Activated CD4-positive, alpha-beta memory T cell treated with anti-CD3 and anti-CD28 coated beads, Interleukin-2, amount 10 ng/mL, durations not matched to agents 7 days and 5 days (primary cell): ENCODE measurements around the gene SH3PXD2B. TPM values are rescaled to one million over a fixed set of nuclear protein-coding genes. Genes with fewer than 3 reads are reported as not detected.
A peak's percentile ranks its signal among the peaks of the same experiment; 100 is the strongest.
"Not testable (repeated sequence)": the region's sequence is repeated elsewhere in the genome, so short reads cannot be mapped to it uniquely, and the experiment has no call there.

ENCODE experiments used
- CTCF ChIA-PET: fragments of 350-600 bp; sonication (Branson Sonifier 250); formaldehyde crosslinking; loops from one replicate; lab custom pipeline; 2021; ENCODE audit warnings: antibody characterized with exemption, inconsistent platforms; lab: Charles Lee
- POLR2A ChIA-PET: fragments of 350-600 bp; sonication (Branson Sonifier 250); formaldehyde crosslinking; loops from one replicate; lab custom pipeline; 2021; ENCODE audit warnings: antibody characterized with exemption; lab: Charles Lee
- DNase-seq: peaks from one replicate; pipeline ENCODE4 v3.0.0-alpha.2; 2020
- H3K27ac Mint-ChIP-seq: one replicate; pipeline ENCODE4 v1.8.0; 2021; ENCODE audit warnings: mild to moderate bottlenecking, mixed read lengths
- H3K27me3 Mint-ChIP-seq: one replicate; pipeline ENCODE4 v1.8.0; 2021; ENCODE audit warnings: mixed read lengths
- H3K36me3 Mint-ChIP-seq: one replicate; pipeline ENCODE4 v1.8.0; 2021; ENCODE audit warnings: low read depth, mixed read lengths
- H3K4me1 Mint-ChIP-seq: one replicate; pipeline ENCODE4 v1.8.0; 2021; ENCODE audit warnings: mixed read lengths
- H3K4me3 Mint-ChIP-seq: one replicate; pipeline ENCODE4 v1.8.0; 2021; ENCODE audit warnings: mild to moderate bottlenecking, mixed read lengths
- H3K9me3 Mint-ChIP-seq: one replicate; pipeline ENCODE4 v1.8.0; 2021; ENCODE audit warnings: mixed read lengths
- total RNA-seq, 2 experiments: library from RNA; stranded (reverse); gene quantifications; one replicate each; pipeline ENCODE4 v1.2.3, GENCODE V29; 2021

The SH3PXD2B gene
- total RNA-seq, 2 experiments from 2014 or later, result 0.25 TPM

DNA sequence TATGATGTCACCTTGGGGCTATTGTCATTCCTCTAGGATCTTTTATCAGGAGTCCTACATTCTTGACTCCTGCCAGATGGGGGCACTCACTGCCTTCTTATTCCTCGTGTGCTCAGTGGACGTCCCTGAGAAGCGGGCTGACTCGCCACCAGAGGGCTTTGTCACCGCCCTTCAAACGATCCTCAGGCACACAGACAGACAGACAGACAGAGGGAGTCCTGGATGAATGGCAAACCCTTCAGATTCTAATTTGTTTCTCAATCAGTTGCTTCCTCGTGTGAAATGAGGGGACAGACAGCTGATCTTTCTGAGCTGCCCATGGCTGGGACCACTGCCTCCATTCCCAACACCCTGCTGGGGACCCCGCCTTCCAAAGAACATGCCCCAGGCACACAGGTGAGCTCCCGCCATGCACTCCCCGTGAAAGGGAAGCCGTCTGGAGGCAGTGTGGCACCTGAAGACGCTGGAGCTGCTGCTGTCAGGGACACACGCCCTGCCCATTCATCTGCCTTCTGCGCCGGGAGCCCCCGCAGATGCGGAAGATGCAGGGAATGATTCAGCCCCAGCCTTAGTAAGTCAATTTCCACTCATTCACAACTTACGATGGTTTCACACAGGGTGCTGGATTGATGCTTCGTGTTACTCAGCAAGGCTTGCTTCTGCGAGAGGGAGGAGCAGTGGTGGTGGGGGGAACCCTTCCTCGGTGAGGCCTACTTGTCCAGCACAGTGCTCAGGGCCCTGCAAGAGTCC, 24.9 kb upstream of the SH3PXD2B start:
- Mint-ChIP-seq H3K9me3 (peaks cover under 1% of the 10 kb centered on the region), H3K4me3 (no peak overlapping the region), H3K4me1 (no peaks in the 10 kb centered on the region), H3K27me3 (peaks cover 4% of the 10 kb centered on the region), H3K36me3 (no peaks in the 10 kb centered on the region), H3K27ac (no peak overlapping the region)
- CTCF ChIA-PET, result interaction anchor here (0.7 to 3.8 kb wide), 4 partner anchors 187 to 219 kb away, joined by 3 to 19 read pairs (median 5); no protein-coding TSS in a partner anchor
- POLR2A ChIA-PET, result interaction anchor here (0.7 kb wide), 1 partner anchor 219 kb away, joined by 3 read pairs; no protein-coding TSS in a partner anchor
- peak; percentile 61 for DNase-seq

DNA sequence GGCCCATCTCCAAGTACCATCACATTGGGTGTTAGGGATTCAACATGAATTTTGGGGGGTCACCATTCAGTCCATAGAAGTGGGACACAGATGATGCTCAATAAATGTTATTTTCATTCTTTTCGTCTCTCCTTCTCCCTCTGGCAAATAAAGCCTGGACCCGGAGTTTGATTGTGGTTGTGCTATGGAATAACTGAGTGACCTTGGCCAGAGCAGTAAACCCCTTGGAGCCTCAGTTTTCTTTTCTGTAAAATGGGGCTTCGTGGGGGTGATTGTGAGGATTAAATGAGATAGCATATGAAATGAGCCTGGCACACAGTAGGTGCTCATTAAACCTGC, 24.3 kb upstream of the SH3PXD2B start:
- CTCF ChIA-PET, result interaction anchor here (0.9 to 3.8 kb wide), 4 partner anchors 187 to 219 kb away, joined by 3 to 19 read pairs (median 5); no protein-coding TSS in a partner anchor
- H3K27me3 Mint-ChIP-seq, H3K36me3 Mint-ChIP-seq, H3K27ac Mint-ChIP-seq, POLR2A ChIA-PET, H3K9me3 Mint-ChIP-seq, H3K4me3 Mint-ChIP-seq, DNase-seq, H3K4me1 Mint-ChIP-seq: not testable (repeated sequence)

DNA sequence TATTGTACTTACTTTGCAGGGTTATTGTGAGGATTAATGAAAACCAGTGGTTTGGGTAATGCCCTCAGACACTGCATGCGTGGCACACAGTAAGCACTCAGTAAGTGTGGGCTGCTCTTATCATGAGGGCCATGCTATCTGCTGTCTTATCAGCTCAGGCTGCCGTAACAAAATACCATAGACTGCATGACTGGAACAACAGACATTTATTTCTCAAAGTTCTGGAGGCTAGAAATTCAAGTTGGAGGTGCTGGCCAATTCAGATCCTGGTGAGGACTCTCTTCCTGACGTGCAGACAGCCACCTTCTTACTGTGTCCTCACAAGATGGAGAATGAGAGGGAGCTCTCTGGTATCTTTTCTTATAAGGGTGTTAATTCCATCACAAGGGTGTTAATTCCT, 23.9 kb upstream of the SH3PXD2B start:
- peaks cover 10% of the 10 kb centered on the region for H3K27me3 Mint-ChIP-seq

DNA sequence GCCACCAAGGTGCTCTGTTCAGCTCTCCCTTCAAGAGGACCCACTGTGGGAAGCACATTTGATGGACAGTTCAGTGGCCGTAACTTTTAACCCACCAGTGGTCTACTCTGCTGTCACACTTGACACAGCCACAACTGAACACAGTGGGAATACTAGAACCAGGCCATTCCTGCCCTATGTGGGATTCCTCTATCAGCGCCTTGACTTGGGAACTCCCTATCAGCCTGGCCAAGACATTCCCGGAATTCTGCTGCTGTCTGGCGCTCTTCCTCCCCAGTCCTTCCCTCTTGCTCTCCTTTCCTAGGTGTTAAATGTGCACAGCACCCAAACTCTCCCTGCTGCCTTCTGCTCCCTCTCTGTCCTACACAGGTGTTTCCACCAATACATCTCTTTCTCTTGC, 23.1 kb upstream of the SH3PXD2B start:
- CTCF ChIA-PET, result no interaction called here

More for the DNA sequence above, 23.9 kb upstream of the SH3PXD2B start:
- ChIA-PET CTCF (interaction anchor here (0.9 to 2.1 kb wide), 2 partner anchors 218 to 219 kb away, joined by 3 to 7 read pairs; no protein-coding TSS in a partner anchor), POLR2A (no interaction called here)
- Mint-ChIP-seq H3K4me3 (no peak overlapping the region), H3K36me3 (no peaks in the 10 kb centered on the region), H3K4me1 (no peaks in the 10 kb centered on the region), H3K27ac (no peak overlapping the region), H3K9me3 (no peaks in the 10 kb centered on the region)
- DNase-seq, result no peak

DNA sequence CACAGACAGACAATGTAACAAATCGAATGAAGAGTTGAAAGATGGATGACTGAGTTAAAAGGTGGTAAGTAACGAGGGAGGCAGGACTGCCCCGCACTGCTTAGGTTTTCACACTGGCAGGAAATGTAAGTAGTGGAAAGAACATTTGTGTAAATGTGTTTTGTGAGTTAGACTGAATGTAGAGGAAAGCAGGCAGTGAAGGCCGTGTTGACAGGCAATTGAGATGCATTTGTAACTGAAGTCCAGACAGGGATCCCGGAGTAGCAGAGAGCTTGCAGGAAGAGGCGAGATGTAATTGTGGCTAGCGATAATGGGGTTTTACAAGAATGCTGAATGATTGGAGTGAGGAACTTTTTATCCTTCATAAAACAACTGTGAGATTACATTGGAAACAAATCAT, 20.0 kb upstream of the SH3PXD2B start:
- H3K4me1 Mint-ChIP-seq, result no peaks in the 10 kb centered on the region
- ChIA-PET CTCF (interaction anchor here (1.1 to 1.9 kb wide), 4 partner anchors 11 to 242 kb away, joined by 3 to 5 read pairs (median 4); no protein-coding TSS in a partner anchor), POLR2A (no interaction called here)
- H3K4me3 Mint-ChIP-seq, result no peak overlapping the region
- H3K9me3 Mint-ChIP-seq, result no peaks in the 10 kb centered on the region
- no peak for DNase-seq
- peaks cover 16% of the 10 kb centered on the region for H3K27me3 Mint-ChIP-seq
- no peak overlapping the region for H3K27ac Mint-ChIP-seq
- no peaks in the 10 kb centered on the region for H3K36me3 Mint-ChIP-seq

More for the DNA sequence above, 23.1 kb upstream of the SH3PXD2B start:
- Mint-ChIP-seq H3K9me3 (no peaks in the 10 kb centered on the region), H3K27ac (no peak overlapping the region), H3K27me3 (peaks cover 10% of the 10 kb centered on the region), H3K4me1 (no peaks in the 10 kb centered on the region), H3K4me3 (no peak overlapping the region), H3K36me3 (no peaks in the 10 kb centered on the region)
- POLR2A ChIA-PET, result no interaction called here
- no peak for DNase-seq

DNA sequence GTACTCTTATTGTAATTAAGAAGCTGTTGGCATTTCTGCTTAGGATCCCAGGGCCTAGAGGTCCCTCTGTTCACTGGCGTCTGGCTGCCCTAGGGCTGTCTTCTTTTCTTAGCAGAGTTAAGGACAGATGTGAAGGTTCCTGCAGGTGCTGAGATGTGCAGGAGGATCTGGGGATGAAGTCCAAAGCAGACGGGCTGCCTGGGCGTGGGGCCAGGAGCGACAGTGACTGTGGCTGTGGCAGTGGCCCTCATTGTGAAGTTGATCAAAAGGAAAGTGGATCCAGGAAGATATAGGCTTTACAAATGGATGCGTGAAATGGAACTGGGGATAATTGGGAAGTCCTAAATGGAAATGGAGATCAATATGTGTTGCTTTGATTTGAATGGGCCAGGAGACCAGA, 19.1 kb upstream of the SH3PXD2B start:
- Mint-ChIP-seq H3K36me3 (no peaks in the 10 kb centered on the region), H3K27ac (no peak overlapping the region), H3K4me3 (no peak overlapping the region), H3K4me1 (no peaks in the 10 kb centered on the region), H3K9me3 (no peaks in the 10 kb centered on the region), H3K27me3 (peaks cover 19% of the 10 kb centered on the region)
- no peak for DNase-seq
- ChIA-PET CTCF (no interaction called here), POLR2A (no interaction called here)

DNA sequence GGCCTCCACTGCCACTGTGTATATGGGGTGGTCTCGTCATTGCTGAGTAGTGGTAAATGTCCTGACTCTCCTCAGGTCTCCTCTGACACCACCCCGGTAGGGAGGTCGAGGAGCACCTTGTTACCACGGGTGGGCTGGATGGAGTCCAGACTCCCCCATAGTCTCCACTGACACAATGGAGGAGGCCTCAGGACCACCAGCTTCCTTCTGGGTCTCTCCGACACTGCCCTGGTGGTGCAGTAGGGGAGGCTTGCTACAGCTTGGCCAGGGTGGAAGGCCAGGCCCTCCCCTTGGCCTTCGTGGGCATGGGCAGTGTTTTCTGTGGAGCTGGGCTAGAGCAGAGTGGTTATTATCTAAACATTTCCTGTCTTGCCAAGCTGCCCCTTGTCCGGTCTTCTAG, 15.4 kb upstream of the SH3PXD2B start:
- no peaks in the 10 kb centered on the region for H3K4me1 Mint-ChIP-seq
- no peak overlapping the region for H3K27ac Mint-ChIP-seq
- no peak overlapping the region for H3K4me3 Mint-ChIP-seq
- no peak for DNase-seq
- ChIA-PET CTCF (no interaction called here), POLR2A (no interaction called here)
- peaks cover 23% of the 10 kb centered on the region for H3K27me3 Mint-ChIP-seq
- H3K36me3 Mint-ChIP-seq, result no peaks in the 10 kb centered on the region
- no peaks in the 10 kb centered on the region for H3K9me3 Mint-ChIP-seq

DNA sequence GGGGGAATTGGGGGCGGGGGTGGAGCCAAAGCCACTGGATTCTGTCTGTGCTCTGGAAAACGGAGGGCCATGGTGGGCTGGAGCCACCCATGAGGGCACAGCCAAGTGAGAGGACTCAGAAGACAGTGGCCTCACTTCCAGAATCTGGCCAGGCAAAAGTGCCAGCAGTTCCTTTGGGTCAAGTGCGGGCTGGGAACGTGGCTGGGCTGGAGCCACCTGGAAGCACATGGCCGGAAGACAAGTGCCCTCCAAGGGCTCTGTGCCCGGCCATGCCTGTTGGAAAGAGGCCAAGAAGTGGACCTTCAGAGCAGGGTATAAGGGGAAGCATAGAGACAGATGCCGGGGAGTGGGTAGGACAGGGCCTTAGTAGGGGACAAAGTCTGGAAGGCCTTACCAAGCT, 11.7 kb upstream of the SH3PXD2B start:
- ChIA-PET CTCF (interaction anchor here (0.5 kb wide), 1 partner anchor 14 kb away, joined by 3 read pairs; no protein-coding TSS in a partner anchor), POLR2A (no interaction called here)
- H3K9me3 Mint-ChIP-seq, result no peaks in the 10 kb centered on the region
- peaks cover 12% of the 10 kb centered on the region for H3K27me3 Mint-ChIP-seq
- H3K27ac Mint-ChIP-seq, result no peak overlapping the region
- no peak for DNase-seq
- peaks cover 5% of the 10 kb centered on the region for H3K4me1 Mint-ChIP-seq
- H3K36me3 Mint-ChIP-seq, result no peaks in the 10 kb centered on the region
- no peak overlapping the region for H3K4me3 Mint-ChIP-seq

DNA sequence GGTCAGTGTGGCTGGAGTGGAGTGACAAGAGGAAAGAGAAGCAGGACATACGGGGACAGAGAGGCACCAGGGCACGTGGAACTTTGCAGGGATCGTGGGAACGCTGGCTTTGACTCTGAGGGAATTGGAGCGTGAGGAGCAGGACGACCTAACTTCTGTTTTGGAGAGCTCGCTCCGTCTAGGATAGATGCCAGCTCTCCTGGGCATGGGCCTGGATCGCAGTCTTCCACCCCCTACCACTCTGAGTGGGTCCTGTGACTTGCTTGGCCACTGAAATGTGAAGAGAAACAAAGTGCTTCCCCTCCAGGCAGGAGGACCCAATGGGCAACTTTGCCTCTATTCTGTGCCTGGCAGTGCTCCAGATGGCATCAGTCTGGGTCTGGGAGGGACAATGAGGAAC, 8.7 kb upstream of the SH3PXD2B start:
- POLR2A ChIA-PET, result no interaction called here
- Mint-ChIP-seq H3K4me3 (no peak overlapping the region), H3K27me3 (peaks cover 6% of the 10 kb centered on the region), H3K4me1 (peaks cover 10% of the 10 kb centered on the region), H3K36me3 (no peaks in the 10 kb centered on the region), H3K9me3 (no peaks in the 10 kb centered on the region), H3K27ac (no peak overlapping the region)
- no peak for DNase-seq
- CTCF ChIA-PET, result interaction anchor here (0.9 to 4.9 kb wide), 6 partner anchors 12 to 237 kb away, joined by 3 to 34 read pairs (median 5); no protein-coding TSS in a partner anchor

DNA sequence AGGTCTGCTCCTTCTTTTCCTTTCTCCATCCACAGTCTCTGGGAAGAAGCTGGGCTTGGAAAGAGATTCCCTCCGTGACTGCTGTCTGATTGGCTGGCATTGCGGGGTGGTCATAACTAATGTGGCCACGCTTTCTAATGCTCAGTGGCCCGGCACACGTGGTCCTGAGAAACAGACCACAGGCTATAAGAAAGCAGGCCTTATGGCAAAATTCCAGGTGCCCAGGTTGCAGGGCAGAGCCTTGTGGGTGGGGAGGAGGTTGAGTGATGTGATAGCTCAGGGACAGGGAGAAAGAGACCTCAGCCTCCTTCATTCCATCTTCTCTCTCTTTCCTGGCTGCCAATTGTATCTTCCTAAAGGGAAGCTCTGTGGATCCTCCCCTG, 5.4 kb upstream of the SH3PXD2B start:
- Mint-ChIP-seq H3K27me3 (peaks cover 26% of the 10 kb centered on the region), H3K4me1 (peaks cover 12% of the 10 kb centered on the region), H3K4me3 (no peak overlapping the region), H3K27ac (no peak overlapping the region), H3K9me3 (no peaks in the 10 kb centered on the region), H3K36me3 (no peaks in the 10 kb centered on the region)
- ChIA-PET CTCF (interaction anchor here (1.1 to 4.9 kb wide), 3 partner anchors 9 to 239 kb away, joined by 3 to 34 read pairs (median 16); no protein-coding TSS in a partner anchor), POLR2A (no interaction called here)
- no peak for DNase-seq

DNA sequence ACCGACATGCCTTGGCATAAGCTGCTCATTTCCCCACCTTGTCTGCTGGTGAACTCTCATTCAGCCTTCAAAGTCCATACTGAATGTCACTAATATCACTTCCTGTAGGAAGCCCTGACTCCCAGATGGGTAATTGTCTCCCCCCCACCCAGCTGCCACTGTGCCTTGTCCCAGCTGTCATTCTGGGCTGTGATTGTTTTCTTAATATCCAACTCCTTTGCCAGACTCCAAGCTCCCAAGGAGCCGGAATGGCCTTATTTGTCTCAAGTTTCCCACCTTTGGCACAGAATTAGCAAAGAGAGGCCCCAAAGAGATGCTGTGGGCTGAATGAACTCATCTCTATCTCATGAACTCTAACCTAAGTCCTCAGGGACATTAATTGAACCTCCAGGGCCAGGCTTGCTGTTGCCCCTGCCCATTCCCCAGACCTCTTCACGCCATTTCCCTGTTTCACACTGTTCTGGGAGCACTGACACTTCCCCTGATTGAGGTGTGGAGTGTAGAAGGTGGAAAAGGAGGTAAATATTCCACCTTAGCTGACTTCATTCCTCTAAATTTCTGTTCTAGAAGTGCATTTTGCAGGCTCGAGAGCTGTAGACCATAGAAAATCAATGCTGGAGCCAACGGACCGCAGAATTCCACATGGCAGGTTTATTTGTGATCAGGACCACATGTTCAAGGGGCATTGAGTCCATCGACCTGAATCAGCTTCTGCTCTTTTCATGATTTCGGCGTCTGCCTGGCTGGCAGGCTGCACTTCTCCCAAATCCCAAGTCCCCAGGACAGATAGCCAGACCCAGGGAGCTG, 4.9 kb upstream of the SH3PXD2B start:
- no peaks in the 10 kb centered on the region for H3K9me3 Mint-ChIP-seq
- no peak for DNase-seq
- no peaks in the 10 kb centered on the region for H3K36me3 Mint-ChIP-seq
- no peak overlapping the region for H3K4me3 Mint-ChIP-seq
- peaks cover 14% of the 10 kb centered on the region for H3K4me1 Mint-ChIP-seq
- CTCF ChIA-PET, result interaction anchor here (1.1 to 4.9 kb wide), 3 partner anchors 8 to 239 kb away, joined by 3 to 34 read pairs (median 16); no protein-coding TSS in a partner anchor
- no peak overlapping the region for H3K27ac Mint-ChIP-seq
- peaks cover 29% of the 10 kb centered on the region for H3K27me3 Mint-ChIP-seq
- POLR2A ChIA-PET, result no interaction called here

DNA sequence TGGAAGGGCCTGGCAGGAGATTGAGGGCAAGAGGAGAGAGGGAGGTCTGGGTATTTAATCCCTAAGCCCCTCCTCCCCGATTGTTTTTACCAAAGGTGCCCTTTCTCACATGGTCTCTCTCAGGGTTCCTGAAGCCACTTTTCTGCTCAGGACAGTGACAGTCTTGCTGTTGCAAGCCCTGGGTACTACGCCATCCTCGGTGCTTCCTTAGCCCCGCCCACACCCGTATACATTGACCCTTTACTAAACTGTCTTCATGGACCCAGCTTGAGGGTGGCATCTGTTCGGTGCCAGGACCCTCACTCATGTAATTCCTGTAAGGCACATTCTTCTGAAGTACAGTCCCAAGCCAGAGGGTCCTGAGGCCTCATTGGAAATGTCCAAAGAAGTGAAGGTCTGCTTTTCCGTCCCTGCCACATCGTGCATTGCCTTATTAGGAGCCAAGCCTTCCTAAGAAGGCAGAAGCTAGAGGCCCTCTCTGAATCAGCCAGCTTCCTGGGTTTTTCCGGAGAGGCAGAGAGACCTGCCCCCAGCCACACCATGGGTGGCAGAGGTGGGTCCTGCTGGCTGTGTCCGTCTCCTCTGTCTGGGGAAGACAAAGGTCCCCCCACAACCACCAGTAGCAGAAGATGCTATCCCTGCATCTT, 1.9 kb upstream of the SH3PXD2B start:
- H3K27me3 Mint-ChIP-seq, result peaks cover 51% of the 10 kb centered on the region
- H3K27ac Mint-ChIP-seq, result no peak overlapping the region
- H3K9me3 Mint-ChIP-seq, result no peaks in the 10 kb centered on the region
- H3K36me3 Mint-ChIP-seq, result no peaks in the 10 kb centered on the region
- no peak overlapping the region for H3K4me3 Mint-ChIP-seq
- DNase-seq, result no peak
- ChIA-PET CTCF (no interaction called here), POLR2A (no interaction called here)
- H3K4me1 Mint-ChIP-seq, result peaks cover 18% of the 10 kb centered on the region
